Measurements from ENCODE around the gene PFKM.
"Not testable (repeated sequence)": the region's sequence is repeated elsewhere in the genome, so short reads cannot be mapped to it uniquely, and the experiment has no call there.

PFKM gene

DNA sequence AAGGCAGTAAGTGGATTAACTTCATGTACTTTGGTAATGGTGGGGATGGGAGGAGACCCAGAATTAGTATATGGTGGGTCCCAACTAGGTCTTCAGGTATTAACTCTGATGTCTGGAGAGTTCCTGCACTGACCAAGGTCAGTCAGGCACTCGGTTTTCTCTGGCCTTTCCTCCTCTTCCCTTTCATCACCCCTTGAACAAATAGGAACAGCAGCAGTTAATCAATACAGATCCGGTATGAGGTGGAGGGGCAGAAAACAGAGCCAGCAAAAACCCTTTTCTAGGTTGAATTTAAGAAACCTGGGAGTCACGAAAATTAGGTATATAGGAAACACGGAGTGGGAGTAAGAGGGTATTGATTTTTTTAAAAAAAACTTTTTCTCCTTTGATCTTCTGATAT, 4.0 kb downstream of the PFKM start:
- TF ChIP-seq, protein P1, sequence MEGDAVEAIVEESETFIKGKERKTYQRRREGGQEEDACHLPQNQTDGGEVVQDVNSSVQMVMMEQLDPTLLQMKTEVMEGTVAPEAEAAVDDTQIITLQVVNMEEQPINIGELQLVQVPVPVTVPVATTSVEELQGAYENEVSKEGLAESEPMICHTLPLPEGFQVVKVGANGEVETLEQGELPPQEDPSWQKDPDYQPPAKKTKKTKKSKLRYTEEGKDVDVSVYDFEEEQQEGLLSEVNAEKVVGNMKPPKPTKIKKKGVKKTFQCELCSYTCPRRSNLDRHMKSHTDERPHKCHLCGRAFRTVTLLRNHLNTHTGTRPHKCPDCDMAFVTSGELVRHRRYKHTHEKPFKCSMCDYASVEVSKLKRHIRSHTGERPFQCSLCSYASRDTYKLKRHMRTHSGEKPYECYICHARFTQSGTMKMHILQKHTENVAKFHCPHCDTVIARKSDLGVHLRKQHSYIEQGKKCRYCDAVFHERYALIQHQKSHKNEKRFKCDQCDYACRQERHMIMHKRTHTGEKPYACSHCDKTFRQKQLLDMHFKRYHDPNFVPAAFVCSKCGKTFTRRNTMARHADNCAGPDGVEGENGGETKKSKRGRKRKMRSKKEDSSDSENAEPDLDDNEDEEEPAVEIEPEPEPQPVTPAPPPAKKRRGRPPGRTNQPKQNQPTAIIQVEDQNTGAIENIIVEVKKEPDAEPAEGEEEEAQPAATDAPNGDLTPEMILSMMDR (IDR thresholded peaks at IDR 0.05; ENCODE audit: insufficient read depth, low read depth, low read length, missing control alignments): no peak
- DNase-seq (ENCODE audit: low read depth): no peak
- H3K4me3 ChIP-seq (ENCODE audit: low read depth, low read length): no peak overlapping the region

DNA sequence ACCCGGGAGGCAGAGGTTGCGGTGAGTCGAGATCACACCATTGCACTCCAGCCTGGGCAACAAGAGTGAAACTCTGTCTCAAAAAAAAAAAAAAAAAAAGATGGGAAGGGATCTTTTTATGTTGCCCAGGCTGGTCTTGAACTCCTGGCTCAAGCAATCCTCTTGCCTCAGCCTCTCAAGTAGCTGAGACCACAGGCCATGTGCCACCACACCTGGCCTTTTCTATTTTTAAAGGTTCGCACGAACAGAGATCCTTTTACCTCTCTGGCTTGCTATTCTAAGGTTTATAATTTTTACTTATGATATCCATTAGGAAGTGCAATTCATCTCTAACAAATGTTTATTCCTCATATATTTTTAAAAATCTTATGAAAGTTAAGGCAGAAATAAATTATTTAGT, 6.4 kb downstream of the PFKM start:
- H3K4me3 ChIP-seq (ENCODE audit: low read depth, low read length); DNase-seq (ENCODE audit: low read depth): not testable (repeated sequence)

DNA sequence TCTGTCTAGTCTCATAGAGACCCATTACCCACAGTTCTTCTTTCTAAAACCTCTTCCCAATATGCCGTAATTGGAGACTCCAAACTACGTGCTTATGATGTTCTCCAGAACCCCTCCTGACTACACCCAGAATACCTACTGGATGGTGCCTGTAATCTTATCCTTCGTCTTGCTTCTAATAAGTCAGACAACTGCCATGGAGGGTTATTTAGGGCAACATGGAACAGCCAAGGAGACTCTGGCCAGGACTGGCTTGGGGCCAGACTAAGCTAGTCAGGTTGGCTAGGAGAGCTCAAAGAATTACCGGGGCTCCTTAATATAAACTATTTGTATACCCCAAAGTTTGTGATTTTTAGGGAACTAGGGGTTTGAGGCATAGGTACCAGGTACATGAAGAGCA, 6.8 kb downstream of the PFKM start:
- H3K4me3 ChIP-seq (ENCODE audit: low read depth, low read length): no peak overlapping the region
- no peak for DNase-seq (ENCODE audit: low read depth)
- TF ChIP-seq, protein P1 (IDR thresholded peaks at IDR 0.05; ENCODE audit: insufficient read depth, low read depth, low read length, missing control alignments): no peak

DNA sequence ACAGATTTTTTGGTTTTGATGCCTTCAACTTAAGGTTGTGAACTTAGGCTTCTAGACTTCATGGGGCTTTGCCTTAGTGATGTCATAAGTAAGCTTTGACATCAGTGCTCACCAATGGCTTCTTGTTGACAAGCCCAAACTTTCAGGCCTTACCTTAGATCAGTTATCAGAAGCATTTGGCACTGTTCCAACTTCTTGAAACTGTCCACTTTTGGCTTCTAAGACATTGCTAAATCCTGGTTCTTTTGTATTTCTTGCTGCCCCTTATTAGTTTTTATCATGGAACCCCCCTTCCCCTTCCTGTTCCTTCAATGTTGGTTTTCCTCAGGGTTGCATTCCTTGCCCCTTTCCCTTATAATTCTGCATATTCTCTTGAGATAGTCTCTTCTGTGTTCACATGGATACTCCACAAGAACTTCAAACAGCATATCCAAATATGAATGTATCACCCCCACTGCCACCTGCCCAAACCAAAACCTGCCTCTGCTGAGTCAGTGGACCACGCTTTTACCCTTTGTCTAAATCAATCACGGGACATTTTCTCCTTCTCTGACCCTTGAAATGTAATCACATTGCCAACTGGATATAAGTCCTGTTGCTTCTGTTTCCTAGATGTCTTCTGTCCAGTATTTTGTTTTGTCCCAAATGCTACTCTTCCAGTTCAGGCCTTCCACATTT, 7.9 kb downstream of the PFKM start:
- DNase-seq (ENCODE audit: low read depth): no peak
- TF ChIP-seq, protein P1 (IDR thresholded peaks at IDR 0.05; ENCODE audit: insufficient read depth, low read depth, low read length, missing control alignments): no peak
- no peak overlapping the region for H3K4me3 ChIP-seq (ENCODE audit: low read depth, low read length)

DNA sequence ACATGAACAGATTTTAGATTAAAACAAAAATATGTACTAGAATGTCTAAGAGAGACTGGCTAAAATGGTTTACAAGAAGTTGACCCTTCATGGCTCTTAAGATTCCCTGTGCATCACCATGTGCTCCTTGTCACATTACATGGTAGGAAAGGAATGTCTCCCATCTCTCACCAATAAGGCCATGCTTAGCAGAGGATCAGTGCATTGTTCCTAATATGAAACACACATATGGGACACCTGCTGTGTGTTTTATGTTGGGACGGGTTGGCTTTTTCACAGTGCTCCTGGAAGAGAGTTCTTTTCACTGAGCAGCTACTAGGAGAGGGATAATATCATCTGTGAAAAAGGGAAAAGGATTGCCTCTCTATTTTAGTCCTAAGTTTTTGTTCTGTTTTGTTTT, 9.6 kb downstream of the PFKM start:
- no peak overlapping the region for H3K4me3 ChIP-seq (ENCODE audit: low read depth, low read length)
- no peak for DNase-seq (ENCODE audit: low read depth)
- TF ChIP-seq, protein P1 (IDR thresholded peaks at IDR 0.05; ENCODE audit: insufficient read depth, low read depth, low read length, missing control alignments): no peak

DNA sequence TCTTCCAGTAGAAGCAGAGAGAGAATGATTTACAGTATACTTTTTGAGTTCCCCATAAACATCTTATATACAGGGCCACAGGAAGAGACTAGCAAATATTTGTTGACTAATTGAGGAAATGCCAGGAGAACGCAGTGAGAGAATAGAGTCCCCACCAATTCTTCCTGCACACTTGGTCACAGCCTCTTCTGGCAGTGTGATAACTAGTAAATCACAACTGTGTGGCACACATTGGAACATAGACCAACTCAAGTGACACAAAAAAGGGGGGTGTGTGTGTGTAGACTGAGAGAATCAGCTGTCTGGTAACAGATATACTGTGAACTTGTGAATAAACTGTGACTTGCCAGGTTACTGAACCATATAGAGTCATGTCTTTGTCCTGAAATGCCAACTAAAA, 10.2 kb downstream of the PFKM start:
- H3K4me3 ChIP-seq (ENCODE audit: low read depth, low read length): no peak overlapping the region
- TF ChIP-seq, protein P1 (IDR thresholded peaks at IDR 0.05; ENCODE audit: insufficient read depth, low read depth, low read length, missing control alignments): no peak
- DNase-seq (ENCODE audit: low read depth): no peak

DNA sequence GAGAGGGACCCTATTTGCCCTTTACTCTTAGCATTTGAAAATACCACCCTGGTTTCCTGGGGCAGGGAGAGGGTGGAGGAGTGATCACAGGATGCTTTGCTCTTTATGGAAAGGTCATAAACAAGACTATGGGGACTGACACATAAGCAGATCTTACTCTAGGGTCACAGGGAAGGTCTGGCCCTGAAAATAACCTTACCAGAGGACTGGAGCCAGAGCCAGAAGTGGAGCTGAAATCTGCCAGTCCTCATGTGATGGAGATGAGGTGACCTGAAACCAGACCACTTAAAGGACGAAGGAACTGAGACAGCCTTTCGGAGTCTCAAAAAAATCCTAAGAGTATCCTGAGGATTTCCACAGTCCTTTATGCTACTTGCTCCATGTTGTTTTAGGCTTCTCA, 12.4 kb downstream of the PFKM start:
- TF ChIP-seq, protein P1 (IDR thresholded peaks at IDR 0.05; ENCODE audit: insufficient read depth, low read depth, low read length, missing control alignments): no peak
- no peak for DNase-seq (ENCODE audit: low read depth)
- H3K4me3 ChIP-seq (ENCODE audit: low read depth, low read length): no peak overlapping the region
